SU-DHL-6 (cell line): ENCODE measurements around the gene RAD51.

Experiments used
- H2AFZ ChIP-seq: fragments of 200-600 bp; sonication (generic); 2 replicates; pipeline ENCODE4 v1.6.1; 2014; ENCODE audit warnings: low read depth, mild to moderate bottlenecking, moderate library complexity, mixed read lengths, antibody characterized with exemption, low read length; ENCODE audit not compliant: severe bottlenecking
- H3F3A ChIP-seq: fragments of 200-600 bp; shearing (Covaris generic); 2 replicates; pipeline ENCODE4 v1.6.0; 2016; ENCODE audit warnings: antibody characterized with exemption, mild to moderate bottlenecking; ENCODE audit not compliant: insufficient read depth
- H3K27ac ChIP-seq: fragments of 200-600 bp; sonication (generic); 2 replicates; pipeline ENCODE4 v1.5.1; 2016; ENCODE audit warnings: low read depth, mild to moderate bottlenecking, low read length, moderate library complexity, mixed read lengths
- H3K27me3 ChIP-seq: fragments of 200-600 bp; sonication (generic), shearing (Covaris generic); 2 replicates; pipeline ENCODE4 v1.6.0; 2014; ENCODE audit warnings: mild to moderate bottlenecking, low read length
- H3K36me3 ChIP-seq: fragments of 200-600 bp; sonication (generic); 2 replicates; pipeline ENCODE4 v1.6.1; 2014; ENCODE audit warnings: mild to moderate bottlenecking, low read length, mixed read lengths
- H3K4me2 ChIP-seq: fragments of 300-600, 200-600 bp; shearing (Covaris generic), sonication (generic); 2 replicates; pipeline ENCODE4 v1.6.0; 2014; ENCODE audit warnings: low read length, low read depth, mild to moderate bottlenecking; ENCODE audit not compliant: poor library complexity, severe bottlenecking
- H3K4me3 ChIP-seq: fragments of 200-600 bp; sonication (generic); 2 replicates; pipeline ENCODE4 v1.5.1; 2014; ENCODE audit warnings: antibody characterized with exemption, low read length, mild to moderate bottlenecking, mixed read lengths; ENCODE audit not compliant: insufficient read depth, poor library complexity, severe bottlenecking
- H3K79me2 ChIP-seq: fragments of 200-600 bp; sonication (generic); 2 replicates; pipeline ENCODE4 v1.6.1; 2014; ENCODE audit warnings: mild to moderate bottlenecking, low read length, moderate library complexity; ENCODE audit not compliant: insufficient read depth
- H3K9ac ChIP-seq: fragments of 200-600 bp; sonication (generic); 2 replicates; pipeline ENCODE4 v1.7.0; 2014; ENCODE audit warnings: mild to moderate bottlenecking, low read length
- H3K9me2 ChIP-seq: fragments of 200-600 bp; sonication (generic); replicated peaks from 2 replicates; pipeline ENCODE4 v1.6.1; 2014; ENCODE audit warnings: low read length; ENCODE audit not compliant: insufficient read depth
- H3K9me3 ChIP-seq: fragments of 200-600 bp; sonication (generic); 2 replicates; pipeline ENCODE4 v1.6.1; 2014; ENCODE audit warnings: low read length, mixed read lengths; ENCODE audit not compliant: insufficient read depth
- H4K20me1 ChIP-seq: fragments of 200-600 bp; sonication (generic); 2 replicates; pipeline ENCODE4 v1.6.1; 2014; ENCODE audit warnings: low read depth, mild to moderate bottlenecking, antibody characterized with exemption, low read length, moderate library complexity, mixed read lengths
- EZH2phosphoT487 ChIP-seq: fragments of 200-600 bp; sonication (generic), shearing (Covaris generic); conservative IDR thresholded peaks from 2 replicates; pipeline ENCODE4 v1.6.1; 2018; ENCODE audit warnings: mild to moderate bottlenecking, antibody characterized with exemption, low read length, moderate library complexity, mixed read lengths
- TF ChIP-seq, protein P1 (sequence below): fragments of 200-600 bp; sonication (generic); IDR thresholded peaks from one replicate; pipeline ENCODE4 v1.5.1; 2017; ENCODE audit warnings: antibody characterized with exemption, mild to moderate bottlenecking, low read length, moderate library complexity; ENCODE audit not compliant: insufficient read depth, poor library complexity, severe bottlenecking

Gene RAD51

DNA sequence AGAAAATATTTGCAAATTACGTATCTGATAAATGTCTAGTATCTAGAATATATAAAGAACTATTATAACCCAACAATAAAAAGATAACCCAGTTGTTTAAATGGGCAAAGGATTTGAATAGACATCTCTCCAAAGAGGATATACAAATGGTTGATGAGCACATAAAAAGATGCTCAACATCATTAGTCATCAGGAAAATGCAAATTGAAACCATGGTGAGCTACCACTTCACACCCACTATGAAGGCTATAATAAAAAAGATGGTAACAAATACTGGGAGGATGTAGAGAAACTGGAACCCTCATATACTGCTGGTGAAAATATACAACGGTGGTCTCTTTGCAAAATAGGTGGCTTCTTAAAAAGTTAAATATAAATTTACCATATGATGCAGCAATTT is 28.0 kb downstream of the RAD51 start:
- Histone ChIP-seq H3K36me3 (peaks cover 36% of the 10 kb centered on the region; the same call in 1 of the 2 replicates), H3K9ac (no peak overlapping the region), H3K4me3 (no peak overlapping the region), H3K4me2 (no peak overlapping the region), H3F3A (peaks cover 20% of the 10 kb centered on the region; the same call in 1 of the 2 replicates), H3K27me3 (no peaks in the 10 kb centered on the region), H3K9me2 (no peaks in the 10 kb centered on the region), H2AFZ (no peak overlapping the region), H3K27ac (no peak overlapping the region), H3K9me3 (no peaks in the 10 kb centered on the region), H3K79me2 (no peaks in the 10 kb centered on the region), H4K20me1 (no peaks in the 10 kb centered on the region)
- TF ChIP-seq, protein P1, sequence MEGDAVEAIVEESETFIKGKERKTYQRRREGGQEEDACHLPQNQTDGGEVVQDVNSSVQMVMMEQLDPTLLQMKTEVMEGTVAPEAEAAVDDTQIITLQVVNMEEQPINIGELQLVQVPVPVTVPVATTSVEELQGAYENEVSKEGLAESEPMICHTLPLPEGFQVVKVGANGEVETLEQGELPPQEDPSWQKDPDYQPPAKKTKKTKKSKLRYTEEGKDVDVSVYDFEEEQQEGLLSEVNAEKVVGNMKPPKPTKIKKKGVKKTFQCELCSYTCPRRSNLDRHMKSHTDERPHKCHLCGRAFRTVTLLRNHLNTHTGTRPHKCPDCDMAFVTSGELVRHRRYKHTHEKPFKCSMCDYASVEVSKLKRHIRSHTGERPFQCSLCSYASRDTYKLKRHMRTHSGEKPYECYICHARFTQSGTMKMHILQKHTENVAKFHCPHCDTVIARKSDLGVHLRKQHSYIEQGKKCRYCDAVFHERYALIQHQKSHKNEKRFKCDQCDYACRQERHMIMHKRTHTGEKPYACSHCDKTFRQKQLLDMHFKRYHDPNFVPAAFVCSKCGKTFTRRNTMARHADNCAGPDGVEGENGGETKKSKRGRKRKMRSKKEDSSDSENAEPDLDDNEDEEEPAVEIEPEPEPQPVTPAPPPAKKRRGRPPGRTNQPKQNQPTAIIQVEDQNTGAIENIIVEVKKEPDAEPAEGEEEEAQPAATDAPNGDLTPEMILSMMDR = no peak
- no peak for TF ChIP-seq EZH2phosphoT487

DNA sequence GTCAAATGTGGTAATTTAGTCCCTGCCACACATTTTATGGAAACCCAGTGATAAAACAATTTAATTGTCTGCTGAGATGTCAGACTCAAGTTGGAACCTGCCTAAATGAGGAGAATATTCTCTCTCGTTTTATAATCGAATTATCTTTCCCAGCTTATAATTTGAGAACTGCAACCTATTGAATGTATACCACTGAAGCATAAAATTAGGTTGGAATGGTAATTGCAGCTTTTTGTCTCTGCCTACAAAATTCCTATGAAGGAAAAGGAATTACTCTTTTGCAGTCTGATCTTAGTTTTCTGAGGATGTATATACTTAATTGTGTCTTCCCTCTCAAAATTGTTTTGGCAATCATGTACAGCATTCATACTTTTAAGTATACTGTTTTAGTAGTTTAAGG is 28.9 kb downstream of the RAD51 start:
- H3K4me3 ChIP-seq = no peak overlapping the region
- H3K27me3 ChIP-seq = no peaks in the 10 kb centered on the region
- no peak overlapping the region for H3K4me2 ChIP-seq
- no peak for TF ChIP-seq EZH2phosphoT487
- TF ChIP-seq, protein P1 = no peak
- no peaks in the 10 kb centered on the region for H3K9me2 ChIP-seq
- no peaks in the 10 kb centered on the region for H4K20me1 ChIP-seq
- no peak overlapping the region for H3K9ac ChIP-seq
- H3K9me3 ChIP-seq = no peaks in the 10 kb centered on the region
- H3K27ac ChIP-seq = no peak overlapping the region
- no peaks in the 10 kb centered on the region for H3K79me2 ChIP-seq
- H3F3A ChIP-seq = peaks cover 24% of the 10 kb centered on the region; the same call in 1 of the 2 replicates
- H2AFZ ChIP-seq = no peak overlapping the region
- H3K36me3 ChIP-seq = peaks cover 36% of the 10 kb centered on the region; the same call in 1 of the 2 replicates

DNA sequence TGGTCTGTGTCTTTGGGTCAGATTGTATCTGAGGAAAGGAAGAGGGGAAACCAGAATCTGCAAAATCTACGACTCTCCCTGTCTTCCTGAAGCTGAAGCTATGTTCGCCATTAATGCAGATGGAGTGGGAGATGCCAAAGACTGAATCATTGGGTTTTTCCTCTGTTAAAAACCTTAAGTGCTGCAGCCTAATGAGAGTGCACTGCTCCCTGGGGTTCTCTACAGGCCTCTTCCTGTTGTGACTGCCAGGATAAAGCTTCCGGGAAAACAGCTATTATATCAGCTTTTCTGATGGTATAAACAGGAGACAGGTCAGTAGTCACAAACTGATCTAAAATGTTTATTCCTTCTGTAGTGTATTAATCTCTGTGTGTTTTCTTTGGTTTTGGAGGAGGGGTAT is 36.1 kb downstream of the RAD51 start:
- Histone ChIP-seq H3K4me2 (no peak overlapping the region), H3K27ac (no peak overlapping the region), H3K9ac (no peak overlapping the region), H3K79me2 (no peaks in the 10 kb centered on the region), H3K4me3 (no peak overlapping the region), H2AFZ (no peak overlapping the region), H3K9me2 (no peaks in the 10 kb centered on the region), H3K27me3 (no peaks in the 10 kb centered on the region), H3F3A (peaks cover 17% of the 10 kb centered on the region; the same call in 1 of the 2 replicates), H3K36me3 (peaks cover 30% of the 10 kb centered on the region; the same call in 1 of the 2 replicates), H4K20me1 (no peaks in the 10 kb centered on the region), H3K9me3 (no peaks in the 10 kb centered on the region)
- TF ChIP-seq, protein P1 = no peak
- TF ChIP-seq EZH2phosphoT487 = no peak
